RPMI8226 (cell line): ENCODE measurements around the gene STAG3.
A peak's percentile ranks its signal among the peaks of the same experiment; 100 is the strongest.
"Not testable (repeated sequence)": the region's sequence is repeated elsewhere in the genome, so short reads cannot be mapped to it uniquely, and the experiment has no call there.

Experiments
- DNase-seq: peaks from one replicate; pipeline ENCODE4 v3.0.0-alpha.2; 2015

Gene STAG3

GRCh38 chr7:100173806-100174495 is 3.8 kb upstream of the STAG3 start:
- peak; percentile 43 for DNase-seq

- DNase-seq: no peak
Observed at GRCh38 chr7:100174582-100174981, 3.1 kb upstream of the STAG3 start.

GRCh38 chr7:100175296-100175935 is 2.3 kb upstream of the STAG3 start:
- DNase-seq: no peak

- no peak for DNase-seq
Observed at GRCh38 chr7:100176096-100177044, 1.3 kb upstream of the STAG3 start.

- DNase-seq: not testable (repeated sequence)
Observed at GRCh38 chr7:100180084-100180483, 2.4 kb downstream of the STAG3 start.

- DNase-seq: not testable (repeated sequence)
Observed at GRCh38 chr7:100182616-100183015, 4.9 kb downstream of the STAG3 start.

GRCh38 chr7:100183090-100183489 is 5.4 kb downstream of the STAG3 start:
- not testable (repeated sequence) for DNase-seq

- no peak for DNase-seq
Observed at GRCh38 chr7:100185726-100186125, 8.0 kb downstream of the STAG3 start.

GRCh38 chr7:100189061-100189460 is 11.3 kb downstream of the STAG3 start:
- no peak for DNase-seq

GRCh38 chr7:100190048-100190711 is 12.5 kb downstream of the STAG3 start:
- DNase-seq: peak; percentile 60

GRCh38 chr7:100191775-100192174 is 14.1 kb downstream of the STAG3 start:
- no peak for DNase-seq

GRCh38 chr7:100192281-100192862 is 14.7 kb downstream of the STAG3 start:
- not testable (repeated sequence) for DNase-seq

- no peak for DNase-seq
Observed at GRCh38 chr7:100192969-100193368, 15.3 kb downstream of the STAG3 start.

GRCh38 chr7:100195222-100195621 is 17.5 kb downstream of the STAG3 start:
- DNase-seq: no peak

- peak; percentile 85 for DNase-seq
Observed at GRCh38 chr7:100195901-100196322, 18.2 kb downstream of the STAG3 start.

- DNase-seq: no peak
Observed at GRCh38 chr7:100198266-100198665, 20.5 kb downstream of the STAG3 start.

GRCh38 chr7:100200693-100201092 is 23.0 kb downstream of the STAG3 start:
- DNase-seq: no peak

GRCh38 chr7:100204454-100204853 is 26.7 kb downstream of the STAG3 start:
- no peak for DNase-seq

GRCh38 chr7:100208911-100209408 is 31.2 kb downstream of the STAG3 start:
- peak; percentile 88 for DNase-seq

- no peak for DNase-seq
Observed at GRCh38 chr7:100209493-100209892, 31.8 kb downstream of the STAG3 start.

GRCh38 chr7:100210805-100211204 is 33.1 kb downstream of the STAG3 start:
- no peak for DNase-seq

- DNase-seq: no peak
Observed at GRCh38 chr7:100211342-100211780, 33.6 kb downstream of the STAG3 start.
